Brain microvascular endothelial cell (primary cell): ENCODE measurements around the gene PPIE.

Experiments used
- DNase-seq: peaks from one replicate; pipeline ENCODE4 v3.0.0-alpha.2; 2020
- H3K27ac ChIP-seq: fragments of 250-450 bp; sonication (Bioruptor Pico); 2 replicates; pipeline ENCODE4 v1.5.1; 2020; ENCODE audit warnings: mild to moderate bottlenecking, moderate library complexity
- H3K27me3 ChIP-seq: fragments of 250-450 bp; sonication (Bioruptor Pico); replicated peaks from 2 replicates; pipeline ENCODE4 v1.5.1; 2020; ENCODE audit warnings: mild to moderate bottlenecking
- H3K36me3 ChIP-seq: fragments of 250-450 bp; sonication (Bioruptor Pico); replicated peaks from 2 replicates; pipeline ENCODE4 v1.5.1; 2020; ENCODE audit warnings: mild to moderate bottlenecking
- H3K4me3 ChIP-seq: 2 replicates; pipeline ENCODE4 v1.5.1; 2011; ENCODE audit warnings: low read depth, mild to moderate bottlenecking, control low read depth, low read length, moderate library complexity
- CTCF ChIP-seq: IDR thresholded peaks from 2 replicates; pipeline ENCODE4 v1.5.1; 2011; ENCODE audit warnings: low read depth, mild to moderate bottlenecking, moderate library complexity, low read length, control low read depth, inconsistent platforms; ENCODE audit errors: missing control alignments
- in situ Hi-C: cut with HindIII; loops from 2 replicates; pipeline ENCODE4 v1.10.0; 2017; ENCODE audit warnings: low sequenced_read_pairs, low pct_ligation_motif_present

Gene PPIE

GRCh38 chr1:39754906-39755504 is 16.3 kb downstream of the PPIE start:
- Histone ChIP-seq H3K27me3 (no peaks in the 10 kb centered on the region), H3K27ac (no peak overlapping the region), H3K36me3 (peaks cover 66% of the 10 kb centered on the region), H3K4me3 (no peak overlapping the region)
- in situ Hi-C loops, result no loop called here
- no peak for TF ChIP-seq CTCF
- DNase-seq, result no peak

GRCh38 chr1:39755965-39756659 is 17.4 kb downstream of the PPIE start:
- in situ Hi-C loops, result no loop called here
- TF ChIP-seq CTCF, result no peak
- H3K36me3 ChIP-seq, result peaks cover 55% of the 10 kb centered on the region
- no peaks in the 10 kb centered on the region for H3K27me3 ChIP-seq
- DNase-seq, result no peak
- H3K4me3 ChIP-seq, result no peak overlapping the region
- H3K27ac ChIP-seq, result no peak overlapping the region

GRCh38 chr1:39757501-39757900 is 18.8 kb downstream of the PPIE start:
- Histone ChIP-seq H3K36me3 (peaks cover 41% of the 10 kb centered on the region), H3K4me3 (no peak overlapping the region), H3K27ac (no peak overlapping the region), H3K27me3 (no peaks in the 10 kb centered on the region)
- TF ChIP-seq CTCF, result no peak
- no peak for DNase-seq
- in situ Hi-C loops, result no loop called here

GRCh38 chr1:39758556-39759435 is 20.1 kb downstream of the PPIE start:
- TF ChIP-seq CTCF, result no peak
- no peak overlapping the region for H3K4me3 ChIP-seq
- in situ Hi-C loops, result no loop called here
- DNase-seq, result no peak
- H3K27me3 ChIP-seq, result no peaks in the 10 kb centered on the region
- H3K36me3 ChIP-seq, result peaks cover 29% of the 10 kb centered on the region
- H3K27ac ChIP-seq, result no peak overlapping the region

- Histone ChIP-seq H3K4me3 (no peak overlapping the region), H3K27ac (no peak overlapping the region), H3K27me3 (no peaks in the 10 kb centered on the region), H3K36me3 (peaks cover 25% of the 10 kb centered on the region)
- no peak for DNase-seq
- TF ChIP-seq CTCF, result no peak
- in situ Hi-C loops, result no loop called here
Observed at GRCh38 chr1:39759436-39759726, 20.7 kb downstream of the PPIE start.
